Measurements from ENCODE around the gene CRISP3.

The CRISP3 gene

DNA sequence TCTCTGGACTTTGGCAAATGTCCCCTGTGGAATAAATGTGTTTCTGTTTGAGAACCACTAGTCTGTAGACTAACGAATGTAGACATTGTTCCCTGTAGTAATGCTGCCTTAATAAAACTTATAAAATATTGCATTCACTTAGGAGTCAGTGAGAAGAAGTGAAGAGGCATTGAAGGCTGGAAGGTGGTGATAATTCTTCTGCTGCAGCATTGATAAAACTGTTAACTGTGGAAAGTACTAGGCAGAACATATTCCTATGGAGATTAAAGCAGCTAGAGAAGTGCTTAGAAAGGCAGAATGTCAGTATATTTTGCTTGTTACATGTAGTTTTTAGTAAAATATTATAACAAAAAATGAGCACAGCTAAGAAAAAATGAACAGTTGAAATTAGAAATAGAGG lies 38.1 kb upstream of the CRISP3 start:
- TF ChIP-seq POLR2AphosphoS5 (IDR thresholded peaks at IDR 0.05; ENCODE audit: low read depth, low read length) (no peak), TAF1 (IDR thresholded peaks at IDR 0.05; ENCODE audit: borderline replicate concordance, insufficient read depth, low read length) (no peak), FOXP2 (optimal IDR thresholded peaks at IDR 0.05; ENCODE audit: borderline replicate concordance, extremely low read depth, extremely low read length, insufficient read depth) (no peak), SIN3A (IDR thresholded peaks at IDR 0.05; ENCODE audit: borderline replicate concordance, insufficient read depth, low read length) (no peak)
- TF ChIP-seq, protein P1, sequence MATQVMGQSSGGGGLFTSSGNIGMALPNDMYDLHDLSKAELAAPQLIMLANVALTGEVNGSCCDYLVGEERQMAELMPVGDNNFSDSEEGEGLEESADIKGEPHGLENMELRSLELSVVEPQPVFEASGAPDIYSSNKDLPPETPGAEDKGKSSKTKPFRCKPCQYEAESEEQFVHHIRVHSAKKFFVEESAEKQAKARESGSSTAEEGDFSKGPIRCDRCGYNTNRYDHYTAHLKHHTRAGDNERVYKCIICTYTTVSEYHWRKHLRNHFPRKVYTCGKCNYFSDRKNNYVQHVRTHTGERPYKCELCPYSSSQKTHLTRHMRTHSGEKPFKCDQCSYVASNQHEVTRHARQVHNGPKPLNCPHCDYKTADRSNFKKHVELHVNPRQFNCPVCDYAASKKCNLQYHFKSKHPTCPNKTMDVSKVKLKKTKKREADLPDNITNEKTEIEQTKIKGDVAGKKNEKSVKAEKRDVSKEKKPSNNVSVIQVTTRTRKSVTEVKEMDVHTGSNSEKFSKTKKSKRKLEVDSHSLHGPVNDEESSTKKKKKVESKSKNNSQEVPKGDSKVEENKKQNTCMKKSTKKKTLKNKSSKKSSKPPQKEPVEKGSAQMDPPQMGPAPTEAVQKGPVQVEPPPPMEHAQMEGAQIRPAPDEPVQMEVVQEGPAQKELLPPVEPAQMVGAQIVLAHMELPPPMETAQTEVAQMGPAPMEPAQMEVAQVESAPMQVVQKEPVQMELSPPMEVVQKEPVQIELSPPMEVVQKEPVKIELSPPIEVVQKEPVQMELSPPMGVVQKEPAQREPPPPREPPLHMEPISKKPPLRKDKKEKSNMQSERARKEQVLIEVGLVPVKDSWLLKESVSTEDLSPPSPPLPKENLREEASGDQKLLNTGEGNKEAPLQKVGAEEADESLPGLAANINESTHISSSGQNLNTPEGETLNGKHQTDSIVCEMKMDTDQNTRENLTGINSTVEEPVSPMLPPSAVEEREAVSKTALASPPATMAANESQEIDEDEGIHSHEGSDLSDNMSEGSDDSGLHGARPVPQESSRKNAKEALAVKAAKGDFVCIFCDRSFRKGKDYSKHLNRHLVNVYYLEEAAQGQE (IDR thresholded peaks at IDR 0.05; ENCODE audit: insufficient read depth in 1 of 2, low read depth in 2 of 2, low read length in 2 of 2): no peak

DNA sequence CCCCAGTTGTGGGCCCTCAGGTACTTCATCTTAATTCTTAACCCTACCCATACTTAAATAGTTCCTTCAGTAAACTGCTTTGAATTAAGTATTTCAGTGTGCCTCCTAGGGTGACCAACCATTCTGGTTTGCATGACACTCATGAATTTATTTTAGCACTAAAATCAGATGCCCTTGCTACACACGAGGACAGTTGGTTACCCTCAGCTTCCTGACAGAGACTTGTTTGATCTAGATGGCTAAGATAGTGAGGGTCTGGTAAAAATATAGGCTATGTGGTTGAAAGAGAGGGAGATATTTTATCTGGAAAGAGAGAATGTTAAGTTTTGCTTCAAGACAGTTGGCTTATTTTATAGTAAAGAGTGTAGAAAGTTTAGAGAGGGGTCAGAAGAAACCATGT lies 32.3 kb upstream of the CRISP3 start:
- TF ChIP-seq FOXP2 (optimal IDR thresholded peaks at IDR 0.05; ENCODE audit: borderline replicate concordance, extremely low read depth, extremely low read length, insufficient read depth) (no peak), POLR2AphosphoS5 (IDR thresholded peaks at IDR 0.05; ENCODE audit: low read depth, low read length) (no peak), TAF1 (IDR thresholded peaks at IDR 0.05; ENCODE audit: borderline replicate concordance, insufficient read depth, low read length) (no peak), SIN3A (IDR thresholded peaks at IDR 0.05; ENCODE audit: borderline replicate concordance, insufficient read depth, low read length) (no peak)
- TF ChIP-seq, protein P1 (IDR thresholded peaks at IDR 0.05; ENCODE audit: insufficient read depth in 1 of 2, low read depth in 2 of 2, low read length in 2 of 2): no peak

DNA sequence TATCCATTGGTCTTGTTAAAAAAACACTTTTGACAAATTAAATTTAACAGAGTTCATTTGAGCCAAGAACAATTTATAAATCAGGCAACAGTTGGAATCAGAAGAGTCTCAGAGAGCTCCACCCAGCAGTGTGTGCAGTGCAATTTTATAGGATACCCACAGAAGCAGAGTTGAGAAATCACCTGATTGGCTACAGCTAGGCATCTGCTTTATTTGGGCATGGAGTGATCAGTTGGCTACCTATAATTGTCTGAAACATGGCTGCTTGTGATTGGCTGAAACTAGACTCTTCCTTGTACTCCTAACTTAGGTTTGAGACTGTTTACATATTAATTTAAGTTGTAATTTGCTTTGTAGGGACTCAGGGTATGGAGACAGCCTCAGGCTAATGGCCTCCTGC lies 30.9 kb upstream of the CRISP3 start:
- no peak for TF ChIP-seq SIN3A (IDR thresholded peaks at IDR 0.05; ENCODE audit: borderline replicate concordance, insufficient read depth, low read length)

DNA sequence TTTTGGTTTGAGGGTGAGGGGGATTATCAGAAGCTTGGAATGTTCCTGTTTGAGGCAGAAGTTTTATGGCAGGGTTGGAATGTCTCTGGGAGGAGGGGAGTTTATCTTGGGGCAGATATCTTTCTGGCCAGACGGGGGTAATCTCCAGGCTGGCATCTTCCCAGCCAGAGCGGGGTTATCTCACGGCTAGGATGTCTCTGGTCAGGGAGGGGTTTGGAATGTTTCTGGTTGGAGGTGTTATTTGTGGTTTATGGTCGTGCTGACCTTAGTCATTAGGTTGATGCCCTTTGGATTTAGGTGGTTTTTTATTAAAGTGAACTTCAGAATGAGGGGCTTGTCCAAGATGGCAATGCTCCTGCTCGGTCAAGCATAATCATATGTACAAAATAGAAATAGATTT lies 28.1 kb upstream of the CRISP3 start:
- TF ChIP-seq POLR2AphosphoS5 (IDR thresholded peaks at IDR 0.05; ENCODE audit: low read depth, low read length): no peak
- no peak for TF ChIP-seq TAF1 (IDR thresholded peaks at IDR 0.05; ENCODE audit: borderline replicate concordance, insufficient read depth, low read length)
- TF ChIP-seq SIN3A (IDR thresholded peaks at IDR 0.05; ENCODE audit: borderline replicate concordance, insufficient read depth, low read length): no peak
- no peak for TF ChIP-seq FOXP2 (optimal IDR thresholded peaks at IDR 0.05; ENCODE audit: borderline replicate concordance, extremely low read depth, extremely low read length, insufficient read depth)
- TF ChIP-seq, protein P1 (IDR thresholded peaks at IDR 0.05; ENCODE audit: insufficient read depth in 1 of 2, low read depth in 2 of 2, low read length in 2 of 2): no peak

DNA sequence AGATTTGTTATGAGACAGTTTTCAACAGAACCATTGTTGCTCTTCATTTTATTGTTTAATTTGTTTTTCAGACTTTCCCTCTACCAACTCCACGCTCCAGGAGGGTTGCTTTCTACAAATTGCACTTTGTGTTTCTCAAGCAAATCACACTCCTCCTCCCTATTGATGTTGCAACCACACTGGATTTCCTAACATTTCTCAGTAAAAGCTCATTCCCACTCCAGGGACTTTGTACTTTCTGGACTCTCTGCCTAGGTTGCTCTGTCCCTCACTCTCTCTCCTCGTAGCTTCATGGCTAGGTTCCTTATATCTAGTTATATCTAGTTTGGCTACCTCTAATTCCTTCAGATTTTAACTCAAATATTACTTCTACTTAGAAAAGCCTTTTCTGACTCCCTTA lies 22.6 kb upstream of the CRISP3 start:
- TF ChIP-seq, protein P1 (IDR thresholded peaks at IDR 0.05; ENCODE audit: insufficient read depth in 1 of 2, low read depth in 2 of 2, low read length in 2 of 2): no peak

Measured in PFSK-1 (cell line).